Tibial nerve (tissue), 4 donors: Measurements from ENCODE around the gene KRT9. TPM values are rescaled to one million over a fixed set of nuclear protein-coding genes. Genes with fewer than 3 reads are reported as not detected.
"Not testable (repeated sequence)": the region's sequence is repeated elsewhere in the genome, so short reads cannot be mapped to it uniquely, and the experiment has no call there.

ENCODE experiments used
- DNase-seq, 2 donors: peaks; one replicate each; pipeline ENCODE4 v3.0.0-alpha.2; 2019; ENCODE audit warnings: low spot score in 2 of 2
- H3K27ac ChIP-seq, 4 donors: fragments of 200-600 bp; sonication (generic) in 3 of 4; one replicate each; pipeline ENCODE4 v1.5.1; 2017 to 2019; ENCODE audit warnings: mild to moderate bottlenecking in 1 of 4
- H3K27me3 ChIP-seq, 2 donors: fragments of 200-600 bp; sonication (generic) in 1 of 2; one replicate each; pipeline versions ENCODE4 v1.5.1 to v1.6.0; 2017 to 2019
- H3K36me3 ChIP-seq, 3 donors: fragments of 200-600 bp; sonication (generic); one replicate each; pipeline ENCODE4 v1.5.1; 2018 to 2019
- H3K4me1 ChIP-seq, 4 donors: fragments of 200-600 bp; sonication (generic) in 3 of 4; one replicate each; pipeline ENCODE4 v1.5.1; 2017 to 2019
- H3K4me3 ChIP-seq, 4 donors: fragments of 200-600 bp; sonication (generic) in 3 of 4; one replicate each; pipeline ENCODE4 v1.5.1; 2017 to 2019; ENCODE audit warnings: mild to moderate bottlenecking in 1 of 4, moderate library complexity in 1 of 4
- H3K9me3 ChIP-seq, 4 donors: fragments of 200-600 bp; sonication (generic) in 3 of 4; one replicate each; pipeline ENCODE4 v1.5.1; 2017 to 2019
- CTCF ChIP-seq, 5 experiments: fragments of 200-600 bp in 3 of 5; fragments of 450-650 bp in 2 of 5; sonication (generic) in 3 of 5; IDR thresholded peaks; one replicate each; pipeline ENCODE4 v1.5.1; 2016 to 2019; ENCODE audit warnings: antibody characterized with exemption in 5 of 5, mild to moderate bottlenecking in 3 of 5, moderate library complexity in 2 of 5
- EP300 ChIP-seq, 2 donors: sonication (generic); formaldehyde crosslinking; IDR thresholded peaks; one replicate each; pipeline ENCODE4 v1.6.1; 2017; ENCODE audit warnings: antibody characterized with exemption in 2 of 2, mild to moderate bottlenecking in 1 of 2
- POLR2A ChIP-seq, 2 donors: fragments of 450-650 bp; IDR thresholded peaks; one replicate each; pipeline ENCODE4 v1.6.1; 2017; ENCODE audit warnings: antibody characterized with exemption in 2 of 2, mild to moderate bottlenecking in 2 of 2, moderate library complexity in 2 of 2
- WGBS, 2 donors: methylation state at CpG; one replicate each; pipeline ENCODE4 v1.1.5; 2018; 5-methylcytosine and 5-hydroxymethylcytosine counted together
- total RNA-seq, 4 donors: library from RNA; depleted of rRNA; stranded (reverse); fragments of >200 nt; gene quantifications; one replicate each; pipeline ENCODE4 v1.1.0, GENCODE V29; 2016

The KRT9 gene
- total RNA-seq, 4 donors from 2014 or later, result not detected

DNA sequence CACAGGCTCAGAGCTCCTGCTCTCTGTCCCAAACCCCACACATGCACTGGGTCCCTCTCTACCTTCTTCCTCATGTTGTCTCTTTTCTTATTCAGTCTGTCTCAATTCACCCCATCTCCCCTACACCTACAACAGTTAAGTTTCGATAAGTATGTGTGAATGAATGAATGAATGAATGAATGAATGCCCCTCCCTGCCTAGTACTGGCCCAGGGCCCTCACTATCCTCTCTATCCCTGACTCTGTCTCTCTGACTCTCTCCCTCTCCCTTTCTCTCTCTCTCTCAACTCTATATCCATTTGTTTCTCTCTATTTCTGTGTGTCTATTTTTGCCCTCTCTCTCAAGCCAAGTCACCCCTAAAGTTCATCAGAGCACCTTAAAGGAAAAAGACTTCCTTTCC, 6.7 kb upstream of the KRT9 start:
- TF ChIP-seq POLR2A (IDR thresholded peaks at IDR 0.05), result no peak
- TF ChIP-seq EP300 (IDR thresholded peaks at IDR 0.05), result no peak
- no peak for TF ChIP-seq CTCF (IDR thresholded peaks at IDR 0.05)
- DNase-seq, result no peak
- Histone ChIP-seq H3K9me3 (no peaks in the 10 kb centered on the region), H3K36me3 (no peaks in the 10 kb centered on the region), H3K27ac (no peak overlapping the region), H3K4me3 (no peak overlapping the region), H3K27me3 (peaks cover 0 to 7% of the 10 kb centered on the region in 2 donors), H3K4me1 (no peaks in the 10 kb centered on the region)
- WGBS, 2 donors, result 88 to 90% methylated on average over 1 of the region's 1 CpG

GRCh38 chr17:41576740-41577139, 4.9 kb upstream of the KRT9 start:
- not testable (repeated sequence) for DNase-seq, H3K36me3 ChIP-seq, H3K9me3 ChIP-seq, H3K4me1 ChIP-seq, H3K4me3 ChIP-seq, H3K27ac ChIP-seq
- 90 to 93% methylated on average over 2 to 4 of the region's 4 CpGs for WGBS, 2 donors
- peaks cover 0 to 24% of the 10 kb centered on the region in 2 donors for H3K27me3 ChIP-seq

DNA sequence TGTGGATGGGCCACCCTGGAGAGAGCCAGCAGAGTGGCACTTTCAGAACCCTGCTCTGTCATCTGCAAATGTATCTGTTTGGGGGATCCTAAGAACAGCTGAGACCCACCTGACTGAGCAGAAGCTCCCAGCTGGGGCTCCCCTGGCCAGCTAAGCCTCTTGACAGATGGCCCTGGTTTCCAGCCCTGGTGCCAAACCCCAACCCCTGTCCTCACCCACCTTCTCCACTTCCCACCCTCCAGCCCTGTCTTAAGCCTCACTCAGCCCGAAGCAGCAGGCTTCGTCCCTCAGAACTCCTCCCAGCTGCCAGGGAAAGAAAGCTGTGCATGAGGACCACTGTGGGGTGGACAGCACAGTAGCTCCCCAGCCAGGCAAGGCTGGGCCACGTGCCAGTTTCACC, 3.5 kb upstream of the KRT9 start:
- no peaks in the 10 kb centered on the region for H3K9me3 ChIP-seq
- no peak overlapping the region for H3K27ac ChIP-seq
- TF ChIP-seq CTCF (IDR thresholded peaks at IDR 0.05), result no peak
- peaks cover 0 to 32% of the 10 kb centered on the region in 2 donors for H3K27me3 ChIP-seq
- H3K36me3 ChIP-seq, result no peaks in the 10 kb centered on the region
- WGBS, 2 donors, result 60 to 71% methylated on average over 3 of the region's 3 CpGs
- no peak for DNase-seq
- H3K4me1 ChIP-seq, result no peaks in the 10 kb centered on the region
- H3K4me3 ChIP-seq, result no peak overlapping the region

DNA sequence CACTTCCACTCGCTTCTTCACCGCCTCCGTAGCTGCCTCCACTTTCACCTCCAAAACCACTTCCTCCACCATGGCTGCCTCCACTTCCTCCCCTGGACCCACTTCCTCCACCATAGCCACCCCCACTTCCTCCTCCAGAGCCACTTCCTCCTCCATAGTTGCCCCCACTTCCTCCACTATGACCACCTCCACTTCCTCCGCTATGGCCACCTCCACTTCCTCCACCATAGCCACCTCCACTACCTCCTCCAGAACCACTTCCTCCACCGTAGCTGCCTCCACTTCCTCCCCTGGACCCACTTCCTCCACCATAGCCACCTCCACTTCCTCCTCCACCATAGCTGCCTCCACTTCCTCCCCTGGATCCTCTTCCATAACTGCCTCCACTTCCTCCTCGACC, 4.5 kb downstream of the KRT9 start:
- 83 to 88% methylated on average over 6 of the region's 6 CpGs for WGBS, 2 donors
- no peak for DNase-seq
- TF ChIP-seq POLR2A (IDR thresholded peaks at IDR 0.05) (no peak), EP300 (IDR thresholded peaks at IDR 0.05) (no peak), CTCF (IDR thresholded peaks at IDR 0.05) (no peak)
- H3K36me3 ChIP-seq, result no peaks in the 10 kb centered on the region
- H3K4me3 ChIP-seq, result no peak overlapping the region
- H3K9me3 ChIP-seq, result no peaks in the 10 kb centered on the region
- H3K27me3 ChIP-seq, result peaks cover 0 to 13% of the 10 kb centered on the region in 2 donors
- H3K4me1 ChIP-seq, result no peaks in the 10 kb centered on the region
- H3K27ac ChIP-seq, result no peak overlapping the region

- TF ChIP-seq POLR2A (IDR thresholded peaks at IDR 0.05), result no peak
- TF ChIP-seq EP300 (IDR thresholded peaks at IDR 0.05), result no peak
- no peak for TF ChIP-seq CTCF (IDR thresholded peaks at IDR 0.05)
- Histone ChIP-seq H3K9me3 (no peaks in the 10 kb centered on the region), H3K36me3 (no peaks in the 10 kb centered on the region), H3K4me1 (no peaks in the 10 kb centered on the region), H3K27me3 (no peaks in the 10 kb centered on the region), H3K4me3 (no peak overlapping the region), H3K27ac (no peak overlapping the region)
- no peak for DNase-seq
Observed at GRCh38 chr17:41565338-41565737, 6.5 kb downstream of the KRT9 start.

DNA sequence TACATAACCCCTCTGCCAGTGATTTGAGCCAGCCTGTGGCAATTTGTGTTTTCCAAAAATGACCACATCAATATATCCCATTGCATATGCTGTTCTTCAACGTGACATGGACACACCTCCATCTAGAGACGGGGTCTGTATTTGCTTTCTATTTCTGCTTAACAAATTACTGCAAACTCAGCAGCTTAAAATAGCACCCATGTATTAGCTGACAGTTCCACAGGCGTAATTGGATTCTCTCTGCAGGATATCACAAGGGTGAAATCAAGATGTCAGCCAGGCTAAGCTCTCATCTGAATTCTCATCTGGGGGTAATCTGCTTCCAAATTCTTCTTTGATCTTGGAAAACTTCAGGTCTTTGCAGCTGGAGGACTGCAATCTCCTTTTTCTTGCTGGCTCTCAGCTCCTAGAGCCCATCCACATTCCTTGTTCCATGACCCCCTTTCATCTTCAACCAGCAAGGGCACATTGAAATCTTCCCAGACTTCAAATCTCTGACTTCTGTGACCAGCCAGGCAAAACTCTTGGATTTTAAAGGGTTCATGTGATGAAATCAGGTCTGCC, 8.2 kb downstream of the KRT9 start:
- 40 to 45% methylated on average over 3 of the region's 3 CpGs for WGBS, 2 donors
- TF ChIP-seq CTCF (IDR thresholded peaks at IDR 0.05) (no peak), EP300 (IDR thresholded peaks at IDR 0.05) (no peak), POLR2A (IDR thresholded peaks at IDR 0.05) (no peak)
- Histone ChIP-seq H3K4me1 (no peaks in the 10 kb centered on the region), H3K4me3 (no peak overlapping the region), H3K27me3 (no peaks in the 10 kb centered on the region), H3K36me3 (no peaks in the 10 kb centered on the region), H3K27ac (no peak overlapping the region), H3K9me3 (no peaks in the 10 kb centered on the region)
- no peak for DNase-seq
